Loucy (cell line): ENCODE measurements around the gene PIAS1.

ENCODE experiments used
- H2AFZ ChIP-seq: fragments of 200-600 bp; sonication (generic); 2 replicates; pipeline ENCODE4 v1.6.0; 2016; ENCODE audit warnings: antibody characterized with exemption, mild to moderate bottlenecking, low read length, moderate library complexity
- H3F3A ChIP-seq: fragments of 200-600 bp; 2 replicates; pipeline ENCODE4 v1.6.0; 2016; ENCODE audit warnings: antibody characterized with exemption, low read depth, mild to moderate bottlenecking
- H3K27me3 ChIP-seq: fragments of 200-600 bp; sonication (generic); 2 replicates; pipeline ENCODE4 v1.6.1; 2014; ENCODE audit warnings: low read length, mild to moderate bottlenecking; ENCODE audit not compliant: insufficient read depth, poor library complexity, severe bottlenecking
- H3K36me3 ChIP-seq: fragments of 200-600 bp; sonication (generic); 2 replicates; pipeline ENCODE4 v1.6.1; 2016; ENCODE audit warnings: low read length; ENCODE audit not compliant: insufficient read depth
- H3K4me1 ChIP-seq: fragments of 200-600 bp; sonication (generic); 2 replicates; pipeline ENCODE4 v1.5.1; 2014; ENCODE audit warnings: low read length, mild to moderate bottlenecking; ENCODE audit not compliant: insufficient read depth, poor library complexity, severe bottlenecking
- H3K4me2 ChIP-seq: fragments of 200-600 bp; sonication (generic); 2 replicates; pipeline ENCODE4 v1.6.0; 2014; ENCODE audit warnings: antibody characterized with exemption, low read length, low read depth, mild to moderate bottlenecking; ENCODE audit not compliant: poor library complexity, severe bottlenecking
- H3K4me3 ChIP-seq: fragments of 200-600 bp; sonication (generic); 2 replicates; pipeline ENCODE4 v1.5.1; 2014; ENCODE audit warnings: low read length, mild to moderate bottlenecking, mixed read lengths; ENCODE audit not compliant: poor library complexity, severe bottlenecking
- H3K79me2 ChIP-seq: fragments of 200-600 bp; sonication (generic); 2 replicates; pipeline ENCODE4 v1.6.1; 2014; ENCODE audit warnings: low read length; ENCODE audit not compliant: insufficient read depth
- H3K9ac ChIP-seq: fragments of 200-600 bp; sonication (generic); 2 replicates; pipeline ENCODE4 v1.6.0; 2014; ENCODE audit warnings: mild to moderate bottlenecking, low read depth, low read length, moderate library complexity; ENCODE audit not compliant: poor library complexity, severe bottlenecking
- H3K9me2 ChIP-seq: fragments of 200-600 bp; sonication (generic); replicated peaks from 2 replicates; pipeline ENCODE4 v1.6.1; 2016; ENCODE audit warnings: low read depth, low read length, mixed read lengths
- H3K9me3 ChIP-seq: fragments of 200-600 bp; sonication (generic); 2 replicates; pipeline ENCODE4 v1.6.1; 2014; ENCODE audit warnings: mild to moderate bottlenecking, antibody characterized with exemption, low read length, low read depth; ENCODE audit not compliant: insufficient read depth
- H4K20me1 ChIP-seq: fragments of 200-600 bp; sonication (generic); 2 replicates; pipeline ENCODE4 v1.6.0; 2014; ENCODE audit warnings: antibody characterized with exemption, low read length, mild to moderate bottlenecking; ENCODE audit not compliant: insufficient read depth, poor library complexity, severe bottlenecking
- EZH2phosphoT487 ChIP-seq: fragments of 200-600 bp; IDR thresholded peaks from 2 replicates; pipeline ENCODE4 v1.6.1; 2018; ENCODE audit warnings: antibody characterized with exemption, mild to moderate bottlenecking, moderate library complexity, borderline replicate concordance
- TF ChIP-seq, protein P1 (sequence below): fragments of 200-600 bp; sonication (generic); conservative IDR thresholded peaks from 2 replicates; pipeline ENCODE4 v1.5.1; 2014; ENCODE audit warnings: mild to moderate bottlenecking, antibody characterized with exemption, low read length

PIAS1 gene

DNA sequence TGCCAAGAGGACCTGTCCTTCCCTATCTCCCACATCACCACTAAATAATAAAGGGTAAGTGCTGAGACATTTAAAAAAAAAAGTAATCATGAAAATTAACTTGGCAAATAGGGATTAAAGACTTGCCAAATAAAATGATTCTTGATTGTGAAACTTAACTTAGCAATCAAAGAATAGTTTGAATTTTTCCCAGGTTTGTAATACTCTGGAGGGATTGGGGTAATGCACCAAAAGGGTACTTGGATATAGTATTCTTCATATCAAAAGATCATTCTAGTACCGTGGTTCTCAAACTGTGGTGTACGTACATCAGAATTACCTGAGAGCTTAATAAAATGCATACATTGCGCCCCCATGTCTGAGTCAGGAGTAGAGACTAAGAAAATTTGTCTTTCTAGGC lies 122.5 kb downstream of the PIAS1 start:
- no peak overlapping the region for H3K4me2 ChIP-seq

DNA sequence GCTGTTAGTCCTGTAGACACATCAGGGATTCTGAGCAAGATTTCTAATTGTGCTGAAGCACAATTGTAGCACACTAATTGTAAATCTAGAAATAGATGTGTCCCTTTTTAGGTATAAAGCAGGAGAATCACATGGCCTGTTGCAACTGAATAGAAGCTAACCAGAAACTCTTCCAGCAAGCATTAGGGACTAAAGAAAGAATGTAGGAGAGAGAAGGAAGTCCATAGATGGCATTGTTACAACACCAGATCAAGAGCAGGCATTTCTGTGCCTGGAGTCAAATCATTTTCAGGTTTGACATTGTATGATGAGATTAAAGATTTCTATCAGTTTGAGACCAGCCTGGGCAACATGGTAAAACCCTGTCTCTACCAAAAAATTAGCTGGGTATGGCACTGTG lies 123.6 kb downstream of the PIAS1 start:
- H3K4me3 ChIP-seq = no peak overlapping the region
- no peaks in the 10 kb centered on the region for H3K27me3 ChIP-seq
- H4K20me1 ChIP-seq = no peaks in the 10 kb centered on the region
- TF ChIP-seq, protein P1, sequence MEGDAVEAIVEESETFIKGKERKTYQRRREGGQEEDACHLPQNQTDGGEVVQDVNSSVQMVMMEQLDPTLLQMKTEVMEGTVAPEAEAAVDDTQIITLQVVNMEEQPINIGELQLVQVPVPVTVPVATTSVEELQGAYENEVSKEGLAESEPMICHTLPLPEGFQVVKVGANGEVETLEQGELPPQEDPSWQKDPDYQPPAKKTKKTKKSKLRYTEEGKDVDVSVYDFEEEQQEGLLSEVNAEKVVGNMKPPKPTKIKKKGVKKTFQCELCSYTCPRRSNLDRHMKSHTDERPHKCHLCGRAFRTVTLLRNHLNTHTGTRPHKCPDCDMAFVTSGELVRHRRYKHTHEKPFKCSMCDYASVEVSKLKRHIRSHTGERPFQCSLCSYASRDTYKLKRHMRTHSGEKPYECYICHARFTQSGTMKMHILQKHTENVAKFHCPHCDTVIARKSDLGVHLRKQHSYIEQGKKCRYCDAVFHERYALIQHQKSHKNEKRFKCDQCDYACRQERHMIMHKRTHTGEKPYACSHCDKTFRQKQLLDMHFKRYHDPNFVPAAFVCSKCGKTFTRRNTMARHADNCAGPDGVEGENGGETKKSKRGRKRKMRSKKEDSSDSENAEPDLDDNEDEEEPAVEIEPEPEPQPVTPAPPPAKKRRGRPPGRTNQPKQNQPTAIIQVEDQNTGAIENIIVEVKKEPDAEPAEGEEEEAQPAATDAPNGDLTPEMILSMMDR = no peak
- no peak for TF ChIP-seq EZH2phosphoT487
- no peaks in the 10 kb centered on the region for H3K9me3 ChIP-seq
- H3F3A ChIP-seq = no peaks in the 10 kb centered on the region
- H3K9me2 ChIP-seq = no peaks in the 10 kb centered on the region
- H3K4me1 ChIP-seq = no peaks in the 10 kb centered on the region
- H3K36me3 ChIP-seq = peaks cover 63% of the 10 kb centered on the region
- no peak overlapping the region for H3K4me2 ChIP-seq
- no peak overlapping the region for H3K9ac ChIP-seq
- no peak overlapping the region for H2AFZ ChIP-seq
- no peaks in the 10 kb centered on the region for H3K79me2 ChIP-seq

More for the DNA sequence above, 122.5 kb downstream of the PIAS1 start:
- Histone ChIP-seq H3F3A (no peaks in the 10 kb centered on the region), H4K20me1 (no peaks in the 10 kb centered on the region), H3K9me2 (no peaks in the 10 kb centered on the region), H3K9ac (no peak overlapping the region), H3K27me3 (no peaks in the 10 kb centered on the region), H3K4me1 (no peaks in the 10 kb centered on the region), H3K79me2 (no peaks in the 10 kb centered on the region), H3K36me3 (peaks cover 54% of the 10 kb centered on the region), H2AFZ (no peak overlapping the region), H3K4me3 (no peak overlapping the region), H3K9me3 (no peaks in the 10 kb centered on the region)
- TF ChIP-seq, protein P1 = no peak
- TF ChIP-seq EZH2phosphoT487 = no peak

DNA sequence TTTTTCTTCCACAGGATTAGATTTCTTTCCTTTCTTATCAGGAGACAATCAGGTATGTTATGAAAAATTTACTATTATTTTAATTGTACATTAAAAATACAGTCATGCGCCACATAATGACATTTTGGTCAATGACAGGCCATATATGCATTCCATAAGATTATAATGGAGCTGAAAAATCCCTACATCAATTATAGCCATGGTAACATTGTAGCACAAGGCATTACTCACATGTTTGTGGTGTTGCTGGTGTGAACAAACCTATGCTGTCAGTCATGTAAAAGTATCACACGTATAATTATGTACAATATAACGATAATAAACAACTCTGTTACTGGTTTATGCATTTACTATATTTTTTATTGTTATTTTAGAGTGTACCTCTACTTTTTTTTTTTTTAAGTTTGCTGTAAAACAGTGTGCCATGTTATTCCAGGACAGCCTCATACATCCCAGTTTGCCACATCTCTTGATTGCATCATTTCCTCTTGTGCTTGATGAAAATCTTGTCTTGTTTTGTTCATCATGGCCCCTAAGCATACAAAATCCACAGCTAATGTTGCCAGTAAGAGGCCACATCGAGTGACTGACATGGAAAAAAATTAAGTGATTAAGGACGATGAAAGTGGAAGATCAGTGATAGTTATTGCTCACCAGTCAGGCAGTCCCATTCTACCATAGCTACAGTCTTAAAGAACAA lies 129.7 kb downstream of the PIAS1 start:
- H3K36me3 ChIP-seq = peaks cover 79% of the 10 kb centered on the region
- H3K79me2 ChIP-seq = no peaks in the 10 kb centered on the region
- no peak overlapping the region for H2AFZ ChIP-seq
- no peaks in the 10 kb centered on the region for H3K9me2 ChIP-seq
- H4K20me1 ChIP-seq = no peaks in the 10 kb centered on the region
- no peaks in the 10 kb centered on the region for H3K9me3 ChIP-seq
- H3F3A ChIP-seq = no peaks in the 10 kb centered on the region
- H3K4me1 ChIP-seq = no peaks in the 10 kb centered on the region
- no peak for TF ChIP-seq EZH2phosphoT487
- TF ChIP-seq, protein P1 = no peak
- H3K27me3 ChIP-seq = no peaks in the 10 kb centered on the region
- no peak overlapping the region for H3K4me2 ChIP-seq
- H3K4me3 ChIP-seq = no peak overlapping the region
- H3K9ac ChIP-seq = no peak overlapping the region
